LHCN-M2 (cell line): ENCODE data around the gene GRN. TPM values are rescaled to one million over a fixed set of nuclear protein-coding genes. Genes with fewer than 3 reads are reported as not detected.
"Not testable (repeated sequence)": the region's sequence is repeated elsewhere in the genome, so short reads cannot be mapped to it uniquely, and the experiment has no call there.

ENCODE experiments used
- DNase-seq: peaks from one replicate; pipeline ENCODE4 v3.0.0-alpha.2; 2012; ENCODE audit warnings: low read depth
- total RNA-seq: library from RNA; depleted of rRNA; stranded (reverse); fragments of >200 nt; gene quantifications from 2 replicates; pipeline ENCODE4 v1.2.3, GENCODE V29; 2014

GRN gene
- total RNA-seq, 1 experiment from 2014 or later: 217 TPM

DNA sequence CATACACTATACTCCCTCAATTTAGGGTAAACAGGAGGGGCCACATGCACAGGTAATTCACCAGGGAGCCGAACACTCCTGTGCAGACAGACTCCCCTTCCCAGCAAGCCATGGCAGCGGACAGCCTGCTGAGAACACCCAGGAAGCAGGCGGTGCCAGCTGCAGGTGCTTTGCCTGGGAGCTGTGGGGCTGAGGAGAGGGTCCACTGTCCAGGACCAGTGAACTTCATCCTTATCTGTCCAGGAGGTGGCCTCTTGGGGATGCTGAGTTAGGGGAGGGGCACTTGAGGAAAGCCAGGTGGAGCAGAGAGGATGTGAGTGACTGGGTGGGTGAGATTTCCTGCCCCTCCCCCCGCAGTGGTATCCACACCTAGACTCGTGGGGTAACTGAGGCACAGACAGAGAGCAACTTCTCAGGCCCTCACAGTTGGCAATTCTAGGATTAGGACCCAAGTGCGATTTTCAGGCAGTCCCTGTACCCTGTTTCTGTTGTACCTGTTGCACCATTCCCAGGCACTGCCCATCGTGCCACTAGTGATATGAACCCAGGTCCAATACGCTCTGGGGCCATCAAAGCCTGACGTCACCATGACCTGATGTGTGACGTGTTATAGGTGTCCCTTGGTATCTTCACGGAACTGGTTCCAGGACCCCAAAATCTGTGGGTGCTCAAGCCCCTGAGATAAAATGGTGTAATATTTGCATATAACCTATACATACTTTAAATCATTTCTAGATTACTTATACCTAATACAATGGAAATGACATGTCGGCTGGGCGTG, 1.2 kb downstream of the GRN start:
- DNase-seq: no peak

GRCh38 chr17:44347206-44348055, 2.3 kb downstream of the GRN start:
- DNase-seq: not testable (repeated sequence)

DNA sequence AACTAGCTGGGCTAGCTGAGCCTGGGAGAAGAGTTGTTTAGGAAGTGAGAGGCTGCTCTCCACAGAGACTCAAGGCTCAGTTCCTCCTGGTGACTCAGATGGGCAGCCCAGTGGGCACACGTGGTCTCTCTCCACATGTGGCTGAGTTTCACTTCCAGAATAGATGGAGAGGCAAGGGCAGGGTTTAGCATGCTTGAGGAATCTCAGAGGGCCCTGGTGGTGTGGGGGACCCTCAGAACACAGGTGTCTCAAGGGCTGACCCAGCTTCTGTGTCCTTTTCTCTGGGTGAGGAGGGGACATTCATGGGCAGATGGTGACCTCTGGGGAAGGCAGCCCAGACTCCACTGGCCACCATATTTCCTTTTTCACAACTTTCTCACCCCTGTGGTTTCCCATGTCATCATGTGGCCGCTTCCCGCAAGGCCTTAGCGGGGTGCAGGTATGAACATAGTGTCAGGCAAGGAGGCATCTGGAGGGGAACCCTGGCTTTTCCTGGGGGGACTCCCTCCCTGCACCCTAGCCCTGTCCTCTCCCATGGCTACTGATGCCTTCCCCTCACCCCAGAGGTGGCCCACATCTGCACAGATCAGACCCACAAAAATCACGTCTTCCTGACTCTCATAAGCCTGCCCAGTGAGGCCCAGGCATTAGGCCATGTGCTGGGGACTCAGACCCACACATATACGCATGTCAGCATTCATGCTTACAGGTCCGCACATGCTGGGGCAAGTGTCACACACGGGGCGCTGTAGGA, 3.3 kb downstream of the GRN start:
- peak; percentile 66 for DNase-seq

DNA sequence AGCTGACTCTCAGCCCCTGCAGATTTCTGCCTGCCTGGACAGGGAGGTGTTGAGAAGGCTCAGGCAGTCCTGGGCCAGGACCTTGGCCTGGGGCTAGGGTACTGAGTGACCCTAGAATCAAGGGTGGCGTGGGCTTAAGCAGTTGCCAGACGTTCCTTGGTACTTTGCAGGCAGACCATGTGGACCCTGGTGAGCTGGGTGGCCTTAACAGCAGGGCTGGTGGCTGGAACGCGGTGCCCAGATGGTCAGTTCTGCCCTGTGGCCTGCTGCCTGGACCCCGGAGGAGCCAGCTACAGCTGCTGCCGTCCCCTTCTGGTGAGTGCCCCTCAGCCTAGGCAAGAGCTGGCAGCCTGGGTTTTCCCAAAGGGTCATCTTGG, 3.9 kb downstream of the GRN start:
- DNase-seq: no peak

GRCh38 chr17:44349553-44350070, 4.5 kb downstream of the GRN start:
- no peak for DNase-seq

DNA sequence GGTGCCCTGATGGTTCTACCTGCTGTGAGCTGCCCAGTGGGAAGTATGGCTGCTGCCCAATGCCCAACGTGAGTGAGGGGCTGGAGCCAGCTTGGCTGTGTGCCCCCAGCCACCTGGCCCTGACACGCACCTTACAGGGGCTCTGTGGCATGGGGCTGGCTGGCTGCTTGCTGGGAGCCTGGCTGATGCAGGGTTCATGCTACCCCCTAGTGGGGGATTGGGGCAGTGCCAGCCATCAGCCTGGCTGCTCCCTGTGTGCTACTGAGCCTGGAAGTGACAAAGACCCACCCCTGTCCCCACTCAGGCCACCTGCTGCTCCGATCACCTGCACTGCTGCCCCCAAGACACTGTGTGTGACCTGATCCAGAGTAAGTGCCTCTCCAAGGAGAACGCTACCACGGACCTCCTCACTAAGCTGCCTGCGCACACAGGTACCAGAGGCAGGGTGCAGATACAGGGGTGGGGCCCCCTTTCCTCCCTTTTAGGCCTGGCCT, 5.7 kb downstream of the GRN start:
- DNase-seq: peak; percentile 26

- DNase-seq: no peak
These were observed 6.4 kb downstream of the GRN start for GRCh38 chr17:44351464-44351863.

GRCh38 chr17:44351961-44352827, 7.1 kb downstream of the GRN start:
- no peak for DNase-seq

GRCh38 chr17:44352828-44353671, 7.9 kb downstream of the GRN start:
- no peak for DNase-seq

DNA sequence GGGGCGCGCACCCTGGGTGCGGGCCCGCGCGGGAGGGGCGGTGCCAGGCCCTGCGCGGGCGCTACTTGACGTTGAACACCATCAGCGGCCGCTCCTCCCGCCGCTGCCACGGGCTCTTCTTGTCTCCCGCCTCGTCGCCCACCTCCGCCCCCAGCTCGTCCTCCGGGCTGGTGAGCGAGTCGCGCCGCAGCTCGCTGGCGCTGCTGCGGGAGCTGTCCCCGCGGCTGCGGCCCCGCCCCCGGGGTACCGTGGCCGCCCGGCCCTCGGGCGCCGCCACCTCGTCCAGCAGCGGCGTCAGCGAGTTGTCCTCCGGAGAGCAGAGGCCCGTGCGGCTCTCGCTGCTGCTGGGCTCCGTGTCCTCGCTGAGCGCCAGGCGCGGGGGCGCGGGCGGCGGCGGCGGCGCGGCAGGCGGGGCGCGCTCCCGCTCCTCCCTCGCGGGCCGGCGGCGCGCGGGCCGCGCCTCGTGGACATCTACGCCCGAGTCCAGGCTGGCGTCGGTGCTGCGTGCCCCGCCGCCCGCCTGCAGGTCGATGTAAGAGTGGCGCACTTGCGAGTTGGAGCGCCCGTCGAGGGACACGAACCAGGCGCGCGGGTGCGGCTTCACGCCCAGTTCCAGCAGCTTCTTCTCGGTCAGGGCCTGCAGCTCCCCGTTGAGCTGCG, 8.7 kb downstream of the GRN start:
- no peak for DNase-seq

DNA sequence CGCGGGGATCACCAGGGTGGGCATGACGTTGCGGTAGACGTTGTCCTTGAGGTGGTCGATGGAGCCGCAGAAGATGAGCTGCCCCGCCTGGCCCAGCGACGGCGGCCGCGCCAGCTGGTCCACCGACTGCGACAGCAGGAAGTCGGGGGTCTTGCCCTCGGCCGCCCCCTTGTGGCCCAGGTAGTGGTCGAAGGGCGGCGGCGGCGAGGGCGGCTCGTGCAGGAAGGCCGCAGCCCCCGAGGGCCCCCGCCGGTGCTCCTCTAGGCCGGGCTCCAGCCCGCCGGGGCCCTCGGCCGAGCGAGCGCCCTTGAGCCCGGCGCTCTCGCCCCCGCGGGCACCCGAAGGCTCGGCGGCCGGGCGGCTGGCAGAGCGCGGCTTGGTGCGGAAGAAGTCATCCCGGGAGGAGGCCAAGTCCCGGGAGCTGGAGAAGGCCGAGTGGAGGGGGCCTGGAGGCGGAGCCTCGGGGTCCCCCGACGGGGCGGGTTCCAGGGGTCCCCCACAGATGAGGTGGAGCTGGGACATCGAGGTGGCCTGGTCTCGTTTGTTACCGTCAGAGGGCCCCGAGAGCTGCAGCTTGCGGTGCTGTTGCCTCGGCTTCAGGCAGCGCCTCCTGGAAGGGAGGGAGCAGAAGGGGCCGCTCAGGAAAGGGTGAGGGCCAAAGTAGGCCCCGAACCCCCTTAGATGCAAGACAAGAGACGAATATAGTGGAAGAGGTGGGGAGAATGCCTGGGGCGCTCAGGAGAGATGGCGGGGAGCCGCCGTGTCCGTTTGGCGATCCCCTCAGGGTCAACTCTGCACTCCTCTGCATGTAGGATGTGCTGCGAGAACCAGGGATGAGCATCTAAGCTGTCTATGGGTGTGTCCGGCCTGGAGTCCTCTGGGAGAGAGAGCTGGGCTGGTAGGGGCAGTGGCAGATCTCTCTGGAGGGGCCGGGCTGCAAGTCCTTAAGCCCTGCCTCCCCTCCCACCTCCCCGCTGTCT, 9.8 kb downstream of the GRN start:
- DNase-seq: no peak

GRCh38 chr17:44355642-44356099, 10.6 kb downstream of the GRN start:
- no peak for DNase-seq

GRCh38 chr17:44356241-44356640, 11.1 kb downstream of the GRN start:
- DNase-seq: no peak

DNA sequence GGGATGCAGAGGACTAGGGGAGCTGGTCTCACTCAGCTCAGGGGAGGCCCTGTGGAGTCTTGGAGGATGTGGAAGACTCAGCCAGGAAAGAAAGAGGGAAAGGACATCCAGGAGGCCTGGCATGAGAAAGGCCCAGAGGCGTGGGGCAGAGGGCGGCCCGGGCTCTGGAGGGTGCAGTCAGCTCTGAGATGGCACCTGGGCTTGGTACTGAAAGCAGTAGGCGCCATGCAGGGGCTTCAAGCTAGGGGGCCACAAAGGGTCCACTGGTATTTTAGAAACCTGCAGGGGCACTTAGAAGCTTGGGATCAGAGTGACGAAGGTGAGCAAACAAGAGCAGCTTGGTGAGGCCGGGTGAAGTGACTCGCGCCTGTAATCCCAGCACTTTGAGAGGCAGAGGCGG, 13.0 kb downstream of the GRN start:
- DNase-seq: no peak

- DNase-seq: no peak
These were observed 13.9 kb downstream of the GRN start for GRCh38 chr17:44359006-44359405.

DNA sequence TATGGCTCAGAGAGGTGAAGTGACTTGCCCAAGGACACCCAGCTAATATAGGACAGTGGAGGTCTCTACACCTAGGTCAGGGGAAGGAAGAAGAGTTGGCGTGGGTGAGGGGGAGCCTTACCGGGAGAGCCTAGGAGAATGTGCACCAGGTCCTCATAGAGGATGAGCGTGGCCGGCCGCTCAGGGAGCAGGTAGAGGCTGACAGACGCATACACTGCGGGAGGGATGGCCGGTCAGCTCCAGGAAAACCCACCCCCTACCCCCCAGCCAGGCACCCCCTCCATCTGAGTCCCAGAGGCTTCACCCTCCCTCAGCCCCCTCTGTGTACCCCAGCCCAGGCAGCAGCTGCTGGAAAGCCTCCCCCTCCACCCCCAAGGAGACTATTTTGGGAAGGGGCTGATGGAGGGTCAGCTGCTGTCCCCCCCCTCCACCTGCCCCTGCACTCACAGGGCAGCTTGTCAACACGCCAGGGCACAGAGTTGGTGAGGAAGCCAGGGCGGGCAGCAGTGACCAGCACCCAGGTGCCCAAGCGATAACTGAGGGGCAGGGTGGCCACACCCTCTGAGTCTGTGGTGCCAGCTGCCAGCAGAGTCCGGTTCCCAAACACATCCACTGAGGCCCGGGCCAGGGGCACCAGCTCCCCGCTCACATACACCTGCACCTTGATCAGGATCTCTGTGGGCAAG, 14.5 kb downstream of the GRN start:
- DNase-seq: no peak

DNA sequence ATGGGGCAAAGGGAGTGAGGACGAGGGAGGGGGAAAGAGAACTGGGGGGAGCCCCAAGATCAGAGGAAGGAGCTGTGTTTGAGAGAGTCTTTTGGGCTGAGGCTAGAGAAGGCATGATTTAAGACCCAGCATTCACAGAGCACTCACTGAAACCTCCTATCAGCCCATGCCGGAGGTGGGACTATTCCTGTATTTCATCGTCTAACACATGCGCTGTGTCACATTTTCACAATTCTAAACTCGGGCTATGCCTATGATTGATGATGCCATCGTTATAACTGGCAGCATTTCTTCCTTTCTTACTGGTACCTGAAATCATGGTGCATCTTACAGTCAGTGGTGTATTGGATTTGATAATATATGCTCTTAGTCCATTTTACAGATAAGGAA, 15.0 kb downstream of the GRN start:
- DNase-seq: no peak
